ENCODE measurements around the gene RNF141. TPM values are rescaled to one million over a fixed set of nuclear protein-coding genes. Genes with fewer than 3 reads are reported as not detected.

The RNF141 gene
- total RNA-seq, 1 donor from 2014 or later, result 31.2 TPM

DNA sequence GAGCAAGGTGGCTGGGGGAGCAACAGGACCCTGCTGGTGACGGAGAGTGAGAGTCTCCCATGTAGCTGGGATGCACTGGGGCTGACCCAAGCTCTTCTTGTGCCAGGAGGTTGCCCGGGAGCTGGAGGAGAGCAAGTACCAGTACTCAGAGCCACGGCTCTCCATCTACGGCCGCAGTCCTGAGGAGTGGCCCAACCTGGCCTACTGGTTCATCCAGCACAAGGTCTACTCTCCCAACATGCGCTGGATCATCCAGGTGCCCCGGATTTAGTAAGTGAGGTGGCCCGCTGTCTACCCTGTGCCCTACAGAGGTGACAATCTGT is 45.6 kb downstream of the RNF141 start:
- no peak overlapping the region for H3K4me3 Mint-ChIP-seq (ENCODE audit: unreplicated experiment)
- Histone ChIP-seq H3K9ac (ENCODE audit: low read length) (no peak overlapping the region), H3K27me3 (ENCODE audit: insufficient read depth, low read length) (no peaks in the 10 kb centered on the region), H3K4me2 (ENCODE audit: low read length) (no peak overlapping the region), H3K36me3 (ENCODE audit: insufficient read depth, low read length) (no peaks in the 10 kb centered on the region), H3K4me1 (ENCODE audit: insufficient read depth, low read length) (peaks cover 12% of the 10 kb centered on the region), H2AFZ (ENCODE audit: low read depth, low read length) (no peak overlapping the region), H3K27ac (ENCODE audit: low read depth, low read length) (no peak overlapping the region), H3K9me3 (ENCODE audit: insufficient read depth, low read depth, low read length) (no peaks in the 10 kb centered on the region), H3K79me2 (ENCODE audit: insufficient read depth, low read length) (no peaks in the 10 kb centered on the region), H3K4me3 (ENCODE audit: insufficient read depth, low read depth, low read length) (no peak overlapping the region), H4K20me1 (ENCODE audit: insufficient read depth, low read length) (no peaks in the 10 kb centered on the region)
- H3K27ac Mint-ChIP-seq (ENCODE audit: unreplicated experiment), result no peak overlapping the region
- TF ChIP-seq EZH2 (IDR thresholded peaks at IDR 0.05; ENCODE audit: insufficient read depth, low read length), result no peak
- TF ChIP-seq, protein P1, sequence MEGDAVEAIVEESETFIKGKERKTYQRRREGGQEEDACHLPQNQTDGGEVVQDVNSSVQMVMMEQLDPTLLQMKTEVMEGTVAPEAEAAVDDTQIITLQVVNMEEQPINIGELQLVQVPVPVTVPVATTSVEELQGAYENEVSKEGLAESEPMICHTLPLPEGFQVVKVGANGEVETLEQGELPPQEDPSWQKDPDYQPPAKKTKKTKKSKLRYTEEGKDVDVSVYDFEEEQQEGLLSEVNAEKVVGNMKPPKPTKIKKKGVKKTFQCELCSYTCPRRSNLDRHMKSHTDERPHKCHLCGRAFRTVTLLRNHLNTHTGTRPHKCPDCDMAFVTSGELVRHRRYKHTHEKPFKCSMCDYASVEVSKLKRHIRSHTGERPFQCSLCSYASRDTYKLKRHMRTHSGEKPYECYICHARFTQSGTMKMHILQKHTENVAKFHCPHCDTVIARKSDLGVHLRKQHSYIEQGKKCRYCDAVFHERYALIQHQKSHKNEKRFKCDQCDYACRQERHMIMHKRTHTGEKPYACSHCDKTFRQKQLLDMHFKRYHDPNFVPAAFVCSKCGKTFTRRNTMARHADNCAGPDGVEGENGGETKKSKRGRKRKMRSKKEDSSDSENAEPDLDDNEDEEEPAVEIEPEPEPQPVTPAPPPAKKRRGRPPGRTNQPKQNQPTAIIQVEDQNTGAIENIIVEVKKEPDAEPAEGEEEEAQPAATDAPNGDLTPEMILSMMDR (IDR thresholded peaks at IDR 0.05; ENCODE audit: insufficient read depth, low read depth, low read length), result no peak
- peaks cover 16% of the 10 kb centered on the region for H3K36me3 Mint-ChIP-seq (ENCODE audit: low read depth, unreplicated experiment)
- DNase-seq (ENCODE audit: low read depth) (no peak), FAIRE-seq (no peak)
- H3K4me1 Mint-ChIP-seq (ENCODE audit: low read depth, unreplicated experiment), result peaks cover 4% of the 10 kb centered on the region
- no peaks in the 10 kb centered on the region for H3K9me3 Mint-ChIP-seq (ENCODE audit: unreplicated experiment)
- no peaks in the 10 kb centered on the region for H3K27me3 Mint-ChIP-seq (ENCODE audit: low read depth, unreplicated experiment)

GRCh38 chr11:10494636-10495463 is 46.1 kb downstream of the RNF141 start:
- no peak for TF ChIP-seq EZH2 (IDR thresholded peaks at IDR 0.05; ENCODE audit: insufficient read depth, low read length)
- TF ChIP-seq, protein P1 (IDR thresholded peaks at IDR 0.05; ENCODE audit: insufficient read depth, low read depth, low read length), result no peak
- Histone ChIP-seq H3K9ac (ENCODE audit: low read length) (no peak overlapping the region), H3K4me1 (ENCODE audit: insufficient read depth, low read length) (peaks cover 16% of the 10 kb centered on the region), H3K4me2 (ENCODE audit: low read length) (no peak overlapping the region), H4K20me1 (ENCODE audit: insufficient read depth, low read length) (no peaks in the 10 kb centered on the region), H3K36me3 (ENCODE audit: insufficient read depth, low read length) (no peaks in the 10 kb centered on the region), H3K79me2 (ENCODE audit: insufficient read depth, low read length) (no peaks in the 10 kb centered on the region), H3K4me3 (ENCODE audit: insufficient read depth, low read depth, low read length) (no peak overlapping the region), H3K9me3 (ENCODE audit: insufficient read depth, low read depth, low read length) (no peaks in the 10 kb centered on the region), H2AFZ (ENCODE audit: low read depth, low read length) (no peak overlapping the region), H3K27ac (ENCODE audit: low read depth, low read length) (no peak overlapping the region), H3K27me3 (ENCODE audit: insufficient read depth, low read length) (no peaks in the 10 kb centered on the region)
- H3K27ac Mint-ChIP-seq (ENCODE audit: unreplicated experiment), result no peak overlapping the region
- FAIRE-seq (no peak), DNase-seq (ENCODE audit: low read depth) (no peak)
- H3K4me1 Mint-ChIP-seq (ENCODE audit: low read depth, unreplicated experiment), result peaks cover 7% of the 10 kb centered on the region
- no peaks in the 10 kb centered on the region for H3K9me3 Mint-ChIP-seq (ENCODE audit: unreplicated experiment)
- no peaks in the 10 kb centered on the region for H3K27me3 Mint-ChIP-seq (ENCODE audit: low read depth, unreplicated experiment)
- H3K4me3 Mint-ChIP-seq (ENCODE audit: unreplicated experiment), result no peak overlapping the region
- H3K36me3 Mint-ChIP-seq (ENCODE audit: low read depth, unreplicated experiment), result peaks cover 16% of the 10 kb centered on the region

- no peak for FAIRE-seq
- Histone ChIP-seq H3K79me2 (ENCODE audit: insufficient read depth, low read length) (no peaks in the 10 kb centered on the region), H3K4me2 (ENCODE audit: low read length) (no peak overlapping the region), H3K9ac (ENCODE audit: low read length) (no peak overlapping the region), H3K36me3 (ENCODE audit: insufficient read depth, low read length) (no peaks in the 10 kb centered on the region), H3K4me1 (ENCODE audit: insufficient read depth, low read length) (peaks cover 16% of the 10 kb centered on the region), H3K27me3 (ENCODE audit: insufficient read depth, low read length) (no peaks in the 10 kb centered on the region), H3K9me3 (ENCODE audit: insufficient read depth, low read depth, low read length) (no peaks in the 10 kb centered on the region), H3K4me3 (ENCODE audit: insufficient read depth, low read depth, low read length) (no peak overlapping the region), H4K20me1 (ENCODE audit: insufficient read depth, low read length) (no peaks in the 10 kb centered on the region), H2AFZ (ENCODE audit: low read depth, low read length) (no peak overlapping the region), H3K27ac (ENCODE audit: low read depth, low read length) (no peak overlapping the region)
- H3K27me3 Mint-ChIP-seq (ENCODE audit: low read depth, unreplicated experiment), result no peaks in the 10 kb centered on the region
- H3K4me3 Mint-ChIP-seq (ENCODE audit: unreplicated experiment), result no peak overlapping the region
- no peak for TF ChIP-seq EZH2 (IDR thresholded peaks at IDR 0.05; ENCODE audit: insufficient read depth, low read length)
- TF ChIP-seq, protein P1 (IDR thresholded peaks at IDR 0.05; ENCODE audit: insufficient read depth, low read depth, low read length), result no peak
- H3K27ac Mint-ChIP-seq (ENCODE audit: unreplicated experiment), result no peak overlapping the region
- no peak for DNase-seq (ENCODE audit: low read depth)
- H3K4me1 Mint-ChIP-seq (ENCODE audit: low read depth, unreplicated experiment), result peaks cover 8% of the 10 kb centered on the region
- H3K36me3 Mint-ChIP-seq (ENCODE audit: low read depth, unreplicated experiment), result peaks cover 15% of the 10 kb centered on the region
- H3K9me3 Mint-ChIP-seq (ENCODE audit: unreplicated experiment), result peaks cover 1% of the 10 kb centered on the region
Observed at GRCh38 chr11:10493041-10493663, 47.8 kb downstream of the RNF141 start.
